CD4-positive, alpha-beta T cell treated with Interleukin-1 beta for 1 hour (primary cell): ENCODE results near the gene FLOT2.
A peak's percentile ranks its signal among the peaks of the same experiment; 100 is the strongest.
"Not testable (repeated sequence)": the region's sequence is repeated elsewhere in the genome, so short reads cannot be mapped to it uniquely, and the experiment has no call there.

Experiments used
- DNase-seq, 2 donors: peaks; one replicate each; pipeline ENCODE4 v3.0.0-alpha.2; 2020 to 2022

FLOT2 gene

GRCh38 chr17:28896884-28897768 is at the start of gene FLOT2:
Gene FLOT2, minus strand, starts transcription at chr17:28897733. Its CDS starts 159 bp downstream, at chr17:28897574.
- DNase-seq: peak; percentile 60 to 63

GRCh38 chr17:28946239-28946638 is 48.7 kb upstream of the FLOT2 start:
- no peak for DNase-seq

- DNase-seq: no peak
These were observed 47.6 kb upstream of the FLOT2 start for GRCh38 chr17:28944862-28945741.

- DNase-seq: no peak
These were observed 46.8 kb upstream of the FLOT2 start for GRCh38 chr17:28944343-28944742.

- no peak for DNase-seq
These were observed 45.4 kb upstream of the FLOT2 start for GRCh38 chr17:28942925-28943324.

GRCh38 chr17:28941251-28941650 is 43.7 kb upstream of the FLOT2 start:
- DNase-seq: no peak

GRCh38 chr17:28940675-28941074 is 43.1 kb upstream of the FLOT2 start:
- DNase-seq: no peak

- no peak for DNase-seq
These were observed 42.6 kb upstream of the FLOT2 start for GRCh38 chr17:28940142-28940541.

- DNase-seq: no peak
These were observed 41.0 kb upstream of the FLOT2 start for GRCh38 chr17:28938552-28938951.

- no peak for DNase-seq
These were observed 39.7 kb upstream of the FLOT2 start for GRCh38 chr17:28937044-28937729.

- no peak for DNase-seq
These were observed 38.4 kb upstream of the FLOT2 start for GRCh38 chr17:28935744-28936460.

GRCh38 chr17:28934508-28934907 is 37.0 kb upstream of the FLOT2 start:
- not testable (repeated sequence) for DNase-seq

GRCh38 chr17:28929787-28930186 is 32.3 kb upstream of the FLOT2 start:
- no peak for DNase-seq

GRCh38 chr17:28928061-28928460 is 30.5 kb upstream of the FLOT2 start:
- DNase-seq: peak; percentile 26 to 45

GRCh38 chr17:28926786-28927185 is 29.3 kb upstream of the FLOT2 start:
- DNase-seq: no peak

- no peak for DNase-seq
These were observed 28.8 kb upstream of the FLOT2 start for GRCh38 chr17:28926366-28926765.

- peak; percentile 80 to 90 for DNase-seq
These were observed 28.4 kb upstream of the FLOT2 start for GRCh38 chr17:28925912-28926365.

- no peak for DNase-seq
These were observed 22.7 kb upstream of the FLOT2 start for GRCh38 chr17:28920201-28920600.

- no peak for DNase-seq
These were observed 20.8 kb upstream of the FLOT2 start for GRCh38 chr17:28918295-28918694.

- no peak for DNase-seq
These were observed 19.9 kb upstream of the FLOT2 start for GRCh38 chr17:28917465-28917864.

- DNase-seq: no peak
These were observed 19.5 kb upstream of the FLOT2 start for GRCh38 chr17:28917029-28917428.

- peak; percentile 51 to 65 for DNase-seq
These were observed 18.9 kb upstream of the FLOT2 start for GRCh38 chr17:28916302-28916934.
